Tibial nerve (tissue), 4 donors: ENCODE data around the gene PPT2. TPM values are rescaled to one million over a fixed set of nuclear protein-coding genes. Genes with fewer than 3 reads are reported as not detected.
"Not testable (repeated sequence)": the region's sequence is repeated elsewhere in the genome, so short reads cannot be mapped to it uniquely, and the experiment has no call there.

ENCODE experiments used
- DNase-seq, 2 donors: peaks; one replicate each; pipeline ENCODE4 v3.0.0-alpha.2; 2019; ENCODE audit warnings: low spot score in 2 of 2
- H3K27ac ChIP-seq, 4 donors: fragments of 200-600 bp; sonication (generic) in 3 of 4; one replicate each; pipeline ENCODE4 v1.5.1; 2017 to 2019; ENCODE audit warnings: mild to moderate bottlenecking in 1 of 4
- H3K27me3 ChIP-seq, 2 donors: fragments of 200-600 bp; sonication (generic) in 1 of 2; one replicate each; pipeline versions ENCODE4 v1.5.1 to v1.6.0; 2017 to 2019
- H3K36me3 ChIP-seq, 3 donors: fragments of 200-600 bp; sonication (generic); one replicate each; pipeline ENCODE4 v1.5.1; 2018 to 2019
- H3K4me1 ChIP-seq, 4 donors: fragments of 200-600 bp; sonication (generic) in 3 of 4; one replicate each; pipeline ENCODE4 v1.5.1; 2017 to 2019
- H3K4me3 ChIP-seq, 4 donors: fragments of 200-600 bp; sonication (generic) in 3 of 4; one replicate each; pipeline ENCODE4 v1.5.1; 2017 to 2019; ENCODE audit warnings: mild to moderate bottlenecking in 1 of 4, moderate library complexity in 1 of 4
- H3K9me3 ChIP-seq, 4 donors: fragments of 200-600 bp; sonication (generic) in 3 of 4; one replicate each; pipeline ENCODE4 v1.5.1; 2017 to 2019
- CTCF ChIP-seq, 5 experiments: fragments of 200-600 bp in 3 of 5; fragments of 450-650 bp in 2 of 5; sonication (generic) in 3 of 5; IDR thresholded peaks; one replicate each; pipeline ENCODE4 v1.5.1; 2016 to 2019; ENCODE audit warnings: antibody characterized with exemption in 5 of 5, mild to moderate bottlenecking in 3 of 5, moderate library complexity in 2 of 5
- EP300 ChIP-seq, 2 donors: sonication (generic); formaldehyde crosslinking; IDR thresholded peaks; one replicate each; pipeline ENCODE4 v1.6.1; 2017; ENCODE audit warnings: antibody characterized with exemption in 2 of 2, mild to moderate bottlenecking in 1 of 2
- POLR2A ChIP-seq, 2 donors: fragments of 450-650 bp; IDR thresholded peaks; one replicate each; pipeline ENCODE4 v1.6.1; 2017; ENCODE audit warnings: antibody characterized with exemption in 2 of 2, mild to moderate bottlenecking in 2 of 2, moderate library complexity in 2 of 2
- WGBS, 2 donors: methylation state at CpG; one replicate each; pipeline ENCODE4 v1.1.5; 2018; 5-methylcytosine and 5-hydroxymethylcytosine counted together
- total RNA-seq, 4 donors: library from RNA; depleted of rRNA; stranded (reverse); fragments of >200 nt; gene quantifications; one replicate each; pipeline ENCODE4 v1.1.0, GENCODE V29; 2016

PPT2 gene
- total RNA-seq, 4 donors from 2014 or later, result 33.0 to 75.2 (median 40.1) TPM

- Histone ChIP-seq H3K9me3 (no peaks in the 10 kb centered on the region), H3K36me3 (peaks cover 0 to 68% (median 22%) of the 10 kb centered on the region in 3 donors), H3K4me3 (no peak overlapping the region), H3K27ac (peak overlapping the region in 3 of 4 donors; percentile 40 to 100 (median 97)), H3K4me1 (peaks cover 0 to 88% (median 30%) of the 10 kb centered on the region in 4 donors), H3K27me3 (no peaks in the 10 kb centered on the region)
- 71 to 78% methylated on average over 15 of the region's 15 CpGs for WGBS, 2 donors
- no peak for DNase-seq
- TF ChIP-seq CTCF (IDR thresholded peaks at IDR 0.05) (no peak), EP300 (IDR thresholded peaks at IDR 0.05) (no peak), POLR2A (IDR thresholded peaks at IDR 0.05) (no peak)
Measured at GRCh38 chr6:32183483-32184083, 29.6 kb downstream of the PPT2 start.

- TF ChIP-seq EP300 (IDR thresholded peaks at IDR 0.05) (no peak), CTCF (IDR thresholded peaks at IDR 0.05) (no peak), POLR2A (IDR thresholded peaks at IDR 0.05) (no peak)
- no peaks in the 10 kb centered on the region for H3K9me3 ChIP-seq
- H3K4me1 ChIP-seq, result peaks cover 0 to 89% (median 31%) of the 10 kb centered on the region in 4 donors
- H3K36me3 ChIP-seq, result peaks cover 0 to 68% (median 22%) of the 10 kb centered on the region in 3 donors
- no peak within 1 kb of the TSS for H3K4me3 ChIP-seq
- H3K27me3 ChIP-seq, result no peaks in the 10 kb centered on the region
- H3K27ac ChIP-seq, result peak within 1 kb of the TSS in 3 of 4 donors; percentile 62 to 100 (median 97)
- 56 to 62% methylated on average over 6 of the region's 6 CpGs for WGBS, 2 donors
- DNase-seq, result no peak
Measured at GRCh38 chr6:32184084-32184640, 30.2 kb downstream of the PPT2 start, which contains the start of gene AGER. Gene AGER (minus strand): TSS chr6:32184253. CDS start chr6:32184222, 31 bp downstream.

- H3K36me3 ChIP-seq, result peaks cover 0 to 57% (median 22%) of the 10 kb centered on the region in 3 donors
- H3K27me3 ChIP-seq, H3K4me3 ChIP-seq, H3K9me3 ChIP-seq: not testable (repeated sequence)
- TF ChIP-seq POLR2A (IDR thresholded peaks at IDR 0.05), result peak in 1 of 2 donors; percentile 24
- 8 to 12% methylated on average over 11 of the region's 11 CpGs for WGBS, 2 donors
- H3K27ac ChIP-seq, result peak overlapping the region; percentile 62 to 100 (median 83)
- peaks cover 0 to 78% (median 28%) of the 10 kb centered on the region in 4 donors for H3K4me1 ChIP-seq
- DNase-seq, result peak; percentile 82 to 84
Measured at GRCh38 chr6:32185681-32186131, 31.8 kb downstream of the PPT2 start.

GRCh38 chr6:32186151-32186840, 32.4 kb downstream of the PPT2 start:
- H3K27me3 ChIP-seq, result not testable (repeated sequence)

GRCh38 chr6:32187009-32187709, 33.2 kb downstream of the PPT2 start:
- DNase-seq, result no peak
- Histone ChIP-seq H3K36me3 (peaks cover 0 to 42% (median 18%) of the 10 kb centered on the region in 3 donors), H3K4me3 (no peak overlapping the region), H3K27ac (peak overlapping the region; percentile 62 to 100 (median 83)), H3K4me1 (peaks cover 0 to 78% (median 39%) of the 10 kb centered on the region in 4 donors), H3K9me3 (no peaks in the 10 kb centered on the region), H3K27me3 (no peaks in the 10 kb centered on the region)
- no peak for TF ChIP-seq CTCF (IDR thresholded peaks at IDR 0.05)
- TF ChIP-seq EP300 (IDR thresholded peaks at IDR 0.05), result no peak
- no peak for TF ChIP-seq POLR2A (IDR thresholded peaks at IDR 0.05)
- 59 to 72% methylated on average over 12 of the region's 12 CpGs for WGBS, 2 donors

More at GRCh38 chr6:32186151-32186840, 32.4 kb downstream of the PPT2 start:
- Histone ChIP-seq H3K36me3 (peaks cover 0 to 51% (median 21%) of the 10 kb centered on the region in 3 donors), H3K27ac (peak overlapping the region; percentile 62 to 100 (median 83)), H3K4me1 (peaks cover 0 to 78% (median 34%) of the 10 kb centered on the region in 4 donors)
- H3K4me3 ChIP-seq, DNase-seq, H3K9me3 ChIP-seq: not testable (repeated sequence)
- WGBS, 2 donors, result 38 to 50% methylated on average over 10 of the region's 10 CpGs

- Histone ChIP-seq H3K4me1 (peaks cover 0 to 79% (median 45%) of the 10 kb centered on the region in 4 donors), H3K27ac (peak overlapping the region; percentile 97 to 100 (median 99)), H3K4me3 (peak overlapping the region in 3 of 4 donors; percentile 60 to 89 (median 79)), H3K36me3 (peaks cover 0 to 35% (median 15%) of the 10 kb centered on the region in 3 donors)
- H3K27me3 ChIP-seq, DNase-seq, H3K9me3 ChIP-seq: not testable (repeated sequence)
- 63 to 66% methylated on average over 14 to 18 of the region's 18 CpGs for WGBS, 2 donors
Measured at GRCh38 chr6:32187725-32188380, 33.9 kb downstream of the PPT2 start.
